ENCODE data around the gene AOAH.

Gene AOAH

DNA sequence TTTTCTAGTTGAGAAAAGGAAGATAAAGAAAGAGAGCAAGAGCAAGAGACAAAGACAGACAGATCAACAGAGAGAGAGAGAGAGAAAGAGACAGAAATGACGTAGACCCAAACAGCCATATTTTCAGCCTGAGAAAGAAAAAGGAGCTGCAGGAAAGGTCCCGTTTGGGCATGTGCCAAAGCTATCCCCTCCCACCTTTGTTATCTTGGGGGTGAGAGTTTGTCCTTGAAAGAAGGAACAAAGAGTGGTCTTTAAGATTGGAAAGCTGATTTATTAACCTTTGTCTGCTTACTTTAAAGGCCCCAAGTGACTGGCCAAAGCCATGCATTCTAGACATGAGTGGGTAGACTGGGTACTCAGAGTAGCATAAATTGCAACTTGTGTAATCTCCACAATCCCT lies 98.2 kb downstream of the AOAH start:
- DNase-seq: no peak

DNA sequence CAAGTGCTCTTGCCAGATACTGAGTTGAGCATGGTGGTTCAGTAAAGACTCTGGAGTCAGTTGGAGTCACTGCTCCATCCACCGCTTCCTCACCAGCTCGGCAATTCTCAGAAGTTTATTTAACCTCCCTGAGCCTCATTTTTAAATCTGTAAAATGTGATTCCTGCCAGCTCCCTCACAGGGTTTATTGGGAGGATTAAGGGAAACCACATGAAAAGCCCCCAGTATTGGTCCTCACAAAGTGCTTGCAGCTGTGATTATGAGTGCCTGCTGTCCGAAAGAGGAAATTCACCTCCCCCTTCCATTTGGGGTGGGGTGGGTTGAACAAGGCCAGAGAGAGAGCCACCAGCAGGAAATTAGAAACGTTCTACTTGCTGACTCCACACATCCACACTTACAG lies 99.0 kb downstream of the AOAH start:
- DNase-seq: no peak

DNA sequence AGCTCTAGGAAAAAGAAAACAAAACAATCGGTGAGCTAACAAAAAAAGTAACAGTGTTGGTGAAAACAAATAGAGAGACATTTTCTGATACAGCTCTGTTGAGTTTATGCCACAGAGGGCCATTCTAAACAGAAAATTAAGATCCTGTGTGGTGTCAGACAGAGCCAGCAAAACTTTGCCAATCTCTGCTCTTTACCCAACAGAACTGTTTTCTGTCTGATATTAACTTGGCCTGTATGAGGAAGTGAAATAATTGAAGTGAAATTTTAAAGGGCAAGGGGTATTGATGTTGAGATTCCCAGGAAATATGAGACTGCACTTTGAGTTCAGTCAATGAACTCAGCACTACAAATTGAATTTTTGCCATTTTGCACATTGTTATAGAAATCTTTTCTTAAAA lies 101.0 kb downstream of the AOAH start:
- no peak for DNase-seq

DNA sequence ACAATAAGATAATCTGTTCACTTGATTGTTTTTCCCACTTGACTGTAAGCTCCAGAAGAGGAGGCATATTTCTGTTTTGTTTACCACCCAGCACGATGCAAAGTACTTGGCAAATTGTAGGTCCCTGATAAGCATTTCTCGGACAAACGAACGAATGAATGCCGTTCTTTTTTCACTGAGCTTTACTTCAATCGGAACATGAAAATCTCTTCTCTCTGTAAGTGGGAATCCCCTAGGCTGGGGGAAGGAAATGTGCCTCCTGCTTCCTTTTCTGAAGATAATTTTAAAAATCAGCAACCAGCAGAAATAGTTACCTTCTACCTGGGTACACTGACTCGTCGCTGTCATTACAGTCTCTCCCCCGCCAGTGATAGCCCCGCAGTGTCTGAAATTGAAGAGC lies 102.9 kb downstream of the AOAH start:
- no peak for DNase-seq

DNA sequence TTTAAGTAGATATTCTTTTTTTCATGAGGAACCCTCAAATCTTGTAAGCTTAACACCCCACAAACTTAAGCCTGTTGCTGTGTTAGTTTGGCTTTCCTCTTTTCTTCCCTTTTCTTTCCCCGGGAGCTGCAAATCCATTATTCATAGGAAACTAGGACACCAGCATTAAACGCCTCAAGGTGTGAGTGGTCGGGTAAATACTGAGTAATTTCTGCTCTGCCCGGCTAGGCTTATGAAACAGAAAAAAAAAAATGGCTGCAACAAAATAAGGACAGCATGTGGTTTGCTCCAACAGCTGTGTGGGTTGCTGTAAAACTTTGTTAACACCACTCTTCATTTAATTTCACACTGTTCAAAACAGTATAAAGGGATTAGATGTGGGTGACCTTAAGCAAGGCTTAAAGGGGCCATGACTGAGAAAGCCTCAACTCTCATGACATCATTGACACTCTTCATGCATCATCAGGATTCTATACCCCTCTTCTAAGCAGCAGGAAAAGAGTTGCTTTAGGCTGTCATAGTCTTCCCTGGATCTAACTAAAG lies 104.1 kb downstream of the AOAH start:
- DNase-seq: no peak

DNA sequence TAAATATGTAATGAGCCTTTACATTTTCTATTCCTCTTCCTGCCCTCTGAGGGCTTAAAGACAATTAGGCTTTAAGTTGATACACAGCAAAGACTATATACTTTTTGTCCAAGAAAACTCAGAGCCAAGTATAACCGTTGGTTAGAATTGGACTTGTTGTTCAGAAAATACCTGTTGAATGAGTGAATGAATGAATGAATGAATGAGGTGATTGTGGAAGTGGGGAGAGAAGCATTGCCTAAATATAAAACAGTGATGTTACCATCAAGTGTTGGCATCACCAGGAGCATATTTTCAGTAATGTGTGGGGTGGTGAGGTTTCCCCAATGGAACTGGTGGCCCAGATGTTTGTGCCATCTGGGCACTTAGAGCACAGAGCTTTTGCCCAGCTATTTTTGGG lies 106.9 kb downstream of the AOAH start:
- no peak for DNase-seq

DNA sequence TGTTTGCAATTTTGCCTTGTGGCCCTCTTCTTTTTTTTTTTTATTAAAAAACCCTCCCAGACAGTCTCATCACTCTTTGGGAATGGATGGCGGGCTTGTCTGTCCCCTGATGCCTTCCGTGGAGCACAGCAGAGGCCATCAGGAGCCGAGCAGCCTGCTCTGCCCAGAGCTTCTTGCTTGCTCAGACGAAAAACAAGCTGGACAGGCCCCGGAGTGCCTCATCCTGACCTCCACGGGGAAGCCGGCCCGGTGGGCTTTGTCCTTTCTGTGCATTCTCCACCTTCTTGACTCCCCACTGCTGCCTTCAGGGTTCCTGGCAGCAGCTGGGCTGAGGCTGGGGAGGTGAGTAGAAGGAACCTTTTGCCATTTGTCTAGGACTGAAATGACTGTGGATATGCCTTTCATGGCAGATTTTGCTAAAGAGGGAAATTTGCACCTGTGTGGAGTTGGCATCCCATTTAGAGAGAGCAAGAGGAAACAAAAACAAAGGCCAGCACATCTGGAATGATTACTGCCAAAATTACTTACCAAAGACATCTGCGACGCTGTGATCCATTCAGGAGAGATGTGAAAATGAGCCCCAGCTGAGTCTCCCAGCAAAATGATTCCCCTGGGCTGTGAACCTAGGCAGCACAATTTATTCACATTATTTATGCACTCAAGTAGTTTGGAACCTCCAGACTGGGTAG lies 108.3 kb downstream of the AOAH start:
- no peak for DNase-seq

DNA sequence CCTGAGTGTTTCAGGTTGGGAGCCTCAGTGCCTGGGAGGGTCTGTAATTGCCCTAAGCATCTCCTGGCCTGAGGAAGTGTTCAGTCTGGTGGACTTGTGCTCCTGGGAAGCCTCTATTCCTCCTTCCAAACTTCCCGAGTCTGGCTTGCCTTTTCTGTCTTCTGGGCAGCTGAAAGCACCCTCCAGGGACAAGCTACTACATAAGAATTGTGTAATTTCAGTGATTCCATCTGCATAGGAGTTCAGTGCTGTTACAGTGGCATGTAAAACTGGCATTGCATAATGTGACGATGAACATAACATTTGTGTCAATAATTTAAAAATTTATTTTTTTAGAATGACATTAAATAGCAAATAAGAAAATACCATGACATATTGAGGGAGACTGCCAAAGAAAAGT lies 109.3 kb downstream of the AOAH start:
- DNase-seq: no peak

DNA sequence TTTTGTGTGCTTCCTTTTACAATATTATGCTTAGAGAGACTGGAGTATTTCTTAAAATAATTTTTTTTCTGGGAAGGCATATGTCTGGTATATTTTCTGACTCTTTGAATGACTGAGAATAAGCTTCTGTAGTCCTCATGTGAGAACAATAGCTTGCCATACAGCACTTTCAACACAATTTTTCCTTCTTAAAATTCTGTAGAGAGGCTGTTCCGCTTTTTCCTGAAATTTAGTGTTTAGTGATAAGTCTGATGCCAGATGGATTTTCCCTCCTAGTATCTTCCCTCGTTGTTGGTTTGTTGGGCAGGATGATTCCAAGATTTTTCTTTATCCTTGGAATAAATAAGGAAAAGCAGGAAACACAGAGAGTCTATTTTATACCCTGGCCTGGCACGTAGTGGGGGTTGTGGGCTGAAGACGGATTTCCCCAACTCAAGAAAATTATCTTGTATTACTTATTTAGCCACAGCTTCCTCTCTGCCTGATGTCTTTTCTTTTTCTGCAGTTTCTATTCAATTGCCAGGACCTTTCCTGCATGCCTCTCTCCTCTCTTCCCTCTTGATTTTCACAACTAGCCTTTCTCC lies 111.2 kb downstream of the AOAH start:
- DNase-seq: no peak

DNA sequence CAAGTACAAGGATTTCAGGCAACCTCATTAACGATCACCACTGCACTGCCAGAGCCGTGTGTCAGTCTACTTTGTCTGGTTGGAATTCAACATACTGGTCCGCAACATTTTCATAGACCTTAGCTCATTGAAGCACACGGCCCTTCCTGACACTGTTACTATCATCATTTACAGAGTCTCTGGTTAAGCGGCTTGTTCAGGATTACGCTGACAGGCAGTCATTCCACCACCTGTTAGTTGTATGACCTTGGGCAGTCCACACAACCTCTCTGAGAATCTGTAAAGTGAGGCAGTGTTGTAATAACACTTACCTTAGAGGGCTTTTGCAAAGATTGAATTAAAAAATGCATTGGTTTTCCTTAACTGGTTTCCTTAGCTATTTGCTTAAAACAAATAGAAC lies 112.6 kb downstream of the AOAH start:
- DNase-seq: no peak

DNA sequence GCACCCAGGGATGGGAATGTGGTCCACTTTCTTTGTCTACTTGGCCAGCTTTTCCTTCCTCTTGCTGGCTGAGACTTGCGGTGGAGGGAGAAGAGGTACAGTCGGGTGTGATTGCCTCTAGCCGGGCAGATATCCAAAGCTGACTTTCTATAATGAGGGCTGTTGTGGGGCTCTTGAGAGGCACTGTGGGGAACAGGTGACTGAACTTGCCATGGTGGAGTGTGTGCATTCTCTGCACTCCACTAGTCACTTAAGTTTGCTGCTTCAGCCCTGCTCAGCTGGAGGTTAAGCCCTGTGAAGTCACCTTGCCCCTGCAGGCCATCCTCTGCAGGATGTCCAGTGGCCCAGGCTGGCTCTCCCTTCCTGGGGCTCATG lies 116.6 kb downstream of the AOAH start:
- DNase-seq: no peak

DNA sequence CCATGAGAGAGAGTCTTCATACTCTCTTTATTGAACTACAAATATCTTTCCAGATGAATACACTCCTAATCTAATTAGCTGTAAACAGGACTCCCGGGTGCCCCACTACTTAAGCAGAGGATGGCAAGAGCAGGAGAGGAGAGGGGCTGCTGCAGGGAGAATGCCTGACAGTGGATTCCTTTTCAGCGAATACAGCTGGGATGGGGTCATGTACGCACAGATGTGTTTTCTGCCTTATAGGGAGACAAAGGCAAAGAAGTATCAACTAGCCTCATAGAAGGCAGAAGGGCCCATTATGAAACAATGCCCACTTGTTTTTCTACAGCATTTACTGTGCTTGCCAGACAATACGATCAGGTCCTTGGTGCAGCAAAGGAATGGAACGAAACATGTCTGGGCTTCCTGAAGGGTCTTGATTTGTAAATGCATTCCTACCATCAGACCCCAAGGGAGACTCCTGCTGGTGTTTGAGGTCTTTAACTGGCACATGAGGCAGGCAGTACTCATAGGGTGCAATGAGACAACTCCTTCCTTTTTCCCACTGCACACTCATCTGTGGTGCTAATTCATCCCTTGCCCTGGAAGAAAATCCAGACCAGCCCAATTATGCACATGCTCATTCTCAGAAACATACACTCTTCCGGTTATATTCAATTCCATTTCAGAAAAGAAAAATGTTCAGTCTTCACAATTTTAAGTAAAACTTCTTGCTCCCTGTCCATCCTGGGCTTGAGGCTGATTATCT lies 117.1 kb downstream of the AOAH start:
- DNase-seq: no peak

DNA sequence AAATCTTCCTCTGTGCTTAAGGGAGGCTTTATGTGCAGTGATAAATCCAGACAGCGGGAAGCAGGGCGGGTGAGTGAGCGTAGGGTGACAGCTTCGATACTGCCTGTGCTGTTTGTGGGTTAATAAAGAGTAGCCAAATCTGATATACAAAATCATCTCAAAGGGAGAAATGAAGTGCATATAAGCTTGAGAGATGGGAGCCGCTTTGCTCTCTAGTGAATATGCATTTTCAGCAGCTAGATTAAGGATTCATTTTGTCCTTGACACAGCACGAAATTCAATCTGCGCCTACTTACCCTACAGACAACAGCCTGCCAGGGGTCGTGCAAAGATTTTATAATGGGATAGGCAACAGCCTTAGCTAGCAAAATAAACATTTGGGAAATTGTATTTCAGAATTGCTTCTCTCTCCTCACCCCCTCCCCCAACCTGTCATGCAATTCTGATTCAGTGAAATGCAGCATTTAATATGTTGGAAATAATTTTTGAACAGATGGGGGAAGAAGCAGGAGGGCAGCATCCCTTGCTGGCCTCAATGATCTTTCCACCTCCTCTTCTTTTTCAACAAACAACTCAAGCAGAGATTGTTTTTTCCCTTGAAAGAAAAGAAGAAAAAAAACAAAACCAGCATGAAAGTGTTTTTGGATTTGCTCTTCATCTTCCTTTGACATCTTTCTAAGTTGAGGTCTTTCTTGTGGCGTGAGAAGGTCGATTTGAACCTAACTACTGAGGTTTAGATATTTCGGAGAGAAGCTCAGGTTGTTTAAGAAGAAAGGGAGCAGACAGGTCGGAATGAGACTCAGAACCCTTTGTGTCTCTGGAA lies 117.9 kb downstream of the AOAH start:
- DNase-seq: no peak

DNA sequence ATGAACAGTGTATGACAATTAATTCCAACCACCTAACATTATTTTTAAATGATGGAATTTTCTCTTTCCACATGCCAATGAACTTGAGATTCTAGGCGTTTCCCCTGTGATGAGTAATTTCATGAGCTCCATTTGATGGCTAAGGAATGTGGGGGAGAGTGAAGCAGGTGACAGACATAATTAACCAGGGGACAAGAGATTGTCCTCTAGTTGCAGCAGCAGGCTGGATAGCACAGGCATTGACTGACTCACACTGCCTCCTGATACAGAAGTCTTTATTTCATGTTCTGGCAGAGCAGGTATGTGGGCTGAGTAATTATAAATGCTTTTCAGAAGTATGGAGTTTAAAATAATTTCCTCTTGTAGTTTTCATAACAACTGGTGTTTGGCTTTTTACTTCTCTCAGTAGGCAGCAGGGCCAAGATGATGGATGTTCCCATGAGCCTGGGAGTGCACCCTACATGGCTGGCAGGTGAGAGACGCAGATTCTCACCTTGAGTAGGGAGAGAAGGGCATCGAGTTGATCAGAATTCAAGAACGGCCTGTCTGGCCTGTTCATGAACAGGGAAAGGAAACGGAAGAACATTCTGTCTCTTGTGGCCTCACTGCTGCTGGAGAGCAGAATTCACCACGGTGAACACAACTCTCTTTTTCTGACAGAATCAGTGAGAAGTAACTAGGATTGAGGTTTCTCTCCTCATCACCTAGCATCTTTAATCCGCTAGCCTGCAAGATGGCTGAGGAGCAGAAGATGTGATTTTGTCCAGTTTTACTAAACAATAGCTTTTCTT lies 118.8 kb downstream of the AOAH start:
- DNase-seq: no peak

DNA sequence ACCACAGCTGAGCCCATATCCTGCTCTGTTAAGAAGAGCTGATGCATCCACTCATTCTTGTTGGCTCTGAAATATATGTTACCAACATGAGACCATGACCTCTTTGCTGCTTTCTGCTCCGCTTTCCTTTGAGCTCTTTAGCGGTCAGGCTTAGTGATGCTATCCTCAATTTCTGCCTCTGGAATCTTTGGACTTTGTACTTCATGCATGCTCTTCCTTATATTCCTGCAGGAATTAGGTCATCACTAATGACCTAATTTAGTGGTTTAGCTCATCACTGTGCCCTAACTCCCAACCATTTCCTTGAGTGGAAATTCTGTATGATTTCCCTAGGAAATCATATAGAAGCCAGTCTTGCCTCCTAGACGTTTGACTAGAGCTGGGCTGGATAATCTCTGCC lies 119.5 kb downstream of the AOAH start:
- DNase-seq: no peak

DNA sequence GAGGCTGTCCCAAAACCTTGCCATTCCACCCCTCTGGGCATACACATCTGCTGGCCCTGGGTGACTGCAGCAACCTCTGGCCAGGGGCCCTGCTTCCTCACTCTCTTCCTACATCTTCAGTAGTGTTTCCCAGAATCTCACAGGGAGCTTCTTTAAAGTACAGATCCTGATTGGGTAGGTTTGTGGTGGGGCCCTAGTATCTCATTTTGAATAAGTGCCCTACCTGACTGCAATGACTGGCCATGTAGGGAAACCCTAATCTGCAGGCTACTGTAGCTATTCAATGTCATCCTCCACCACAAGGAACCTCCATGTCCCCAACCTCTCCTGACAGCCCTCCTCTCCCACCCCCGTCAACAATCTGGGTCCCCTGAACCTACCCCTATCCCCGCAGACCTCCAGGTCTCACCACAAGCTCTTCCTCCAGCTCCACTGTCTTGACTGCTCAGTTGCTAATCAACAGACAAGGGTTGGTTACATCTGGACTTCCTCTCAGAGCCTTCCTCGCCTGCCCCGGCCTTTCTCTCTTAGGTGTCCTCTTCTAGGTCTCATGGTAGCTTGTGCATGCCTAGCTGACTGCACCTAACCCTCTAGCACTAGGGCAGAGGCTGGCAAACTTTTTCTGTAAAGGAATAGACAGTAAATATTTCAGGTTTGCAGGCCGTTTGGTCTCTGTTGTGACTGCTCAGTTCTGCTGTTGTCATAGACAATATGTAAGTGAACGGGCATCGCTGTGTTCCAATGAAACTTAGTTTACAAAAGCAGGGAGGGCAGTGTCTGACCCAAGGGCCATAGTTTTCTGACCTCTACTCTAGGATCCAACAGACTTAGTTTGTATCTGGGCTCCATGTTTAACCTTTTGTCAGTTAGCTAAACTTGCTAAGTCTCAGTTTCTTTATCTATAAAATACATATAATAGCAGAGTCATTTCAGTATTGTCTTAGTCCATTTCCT lies 121.1 kb downstream of the AOAH start:
- no peak for DNase-seq

DNA sequence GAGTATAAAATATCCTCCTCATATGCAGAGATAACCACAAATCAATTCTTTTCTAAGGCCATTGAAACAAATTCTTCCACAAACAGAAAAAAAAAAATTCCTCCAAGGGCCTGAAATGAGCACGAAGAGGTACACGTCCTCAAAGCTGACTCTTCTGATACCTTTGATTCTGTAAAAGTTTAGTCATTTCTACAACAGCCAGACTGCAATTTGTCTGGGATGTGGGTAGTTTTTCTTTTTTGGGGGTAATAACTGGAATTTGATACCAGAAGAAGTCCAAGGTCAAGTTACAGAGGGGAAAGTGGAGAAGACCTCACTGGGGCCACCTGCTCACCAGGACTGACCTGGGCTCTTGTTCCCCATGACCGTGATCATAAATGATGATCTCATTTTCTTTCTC lies 121.8 kb downstream of the AOAH start:
- no peak for DNase-seq

DNA sequence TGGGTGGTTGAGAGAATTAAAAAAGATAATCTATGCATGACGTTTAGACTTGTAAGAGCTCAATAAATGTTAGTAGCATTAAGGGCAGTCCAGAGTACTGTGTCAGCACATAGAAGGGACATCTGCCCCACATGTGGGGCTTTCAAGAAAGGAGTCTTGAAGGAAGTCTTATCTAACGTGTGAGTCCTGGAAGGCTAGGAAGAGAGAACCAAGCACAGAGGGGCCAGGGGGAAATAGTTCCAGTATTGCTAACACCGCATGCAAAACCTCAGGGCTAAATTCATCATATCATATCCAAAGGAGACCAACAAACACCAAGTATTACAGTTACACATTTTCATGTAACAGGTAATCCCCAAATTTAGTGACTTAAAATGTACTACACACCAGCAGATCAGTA lies 122.7 kb downstream of the AOAH start:
- DNase-seq: no peak

DNA sequence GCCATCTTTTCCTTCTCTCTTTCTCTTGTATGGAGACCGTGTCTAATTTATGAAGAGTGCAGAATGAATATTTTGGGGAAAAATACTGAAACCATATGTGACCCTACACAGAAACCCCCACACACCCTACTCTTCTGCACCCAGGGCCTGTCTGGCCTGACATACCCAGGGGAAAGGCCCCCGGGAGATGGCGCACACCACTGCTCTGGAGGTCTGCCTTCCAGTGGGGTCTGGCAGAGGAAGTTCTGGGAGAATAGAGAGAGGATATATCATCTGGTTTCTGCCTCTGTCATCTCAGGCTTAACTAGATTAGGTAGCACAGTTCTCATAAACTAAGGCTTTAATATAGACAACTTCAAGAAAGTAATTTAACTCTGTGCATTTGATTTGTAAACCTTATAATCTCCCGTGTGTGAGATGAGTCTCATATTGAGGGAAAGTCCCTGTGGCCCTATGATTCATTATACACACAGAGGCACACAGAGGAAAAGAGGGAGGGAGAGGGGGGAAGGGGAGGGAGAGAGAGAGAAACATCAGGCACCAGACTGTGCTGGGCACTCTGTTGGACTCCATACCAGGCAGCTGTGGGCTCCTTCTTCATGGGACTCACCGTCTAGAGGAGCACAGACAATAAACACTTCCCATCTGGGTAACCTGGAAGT lies 123.3 kb downstream of the AOAH start:
- DNase-seq: no peak

DNA sequence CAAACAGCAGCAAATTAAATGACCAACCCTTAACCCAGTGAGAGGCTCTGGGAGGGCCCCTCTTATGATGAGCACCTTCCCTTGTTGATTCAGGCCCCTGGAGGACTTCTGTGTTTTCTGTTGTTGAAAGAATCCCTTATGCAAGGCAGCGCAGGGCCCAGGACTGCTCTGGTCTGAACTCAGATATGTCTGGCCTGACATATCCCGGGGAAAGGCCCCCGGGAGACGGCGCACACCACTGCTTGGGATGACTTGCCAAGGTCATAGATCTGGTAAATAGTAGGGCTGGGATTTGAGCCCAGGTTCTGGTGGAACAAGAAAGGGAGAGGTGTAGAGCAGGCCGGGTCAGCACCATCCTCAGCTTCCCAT lies 124.0 kb downstream of the AOAH start:
- DNase-seq: no peak

All from SW 1271 (cell line).